Measurements from ENCODE around the gene SCN5A.

- no peak for TF ChIP-seq CTCF (IDR thresholded peaks at IDR 0.05)
- TF ChIP-seq POLR2AphosphoS5 (IDR thresholded peaks at IDR 0.05; ENCODE audit: low read depth, low read length) = no peak
- no peak for TF ChIP-seq REST (IDR thresholded peaks at IDR 0.05; ENCODE audit: insufficient read depth in 1 of 2, low read depth in 2 of 2, low read length in 1 of 2)
- no peak for TF ChIP-seq SIN3A (IDR thresholded peaks at IDR 0.05; ENCODE audit: borderline replicate concordance, insufficient read depth, low read depth, low read length)
- no peak for TF ChIP-seq TCF7L2 (IDR thresholded peaks at IDR 0.05; ENCODE audit: low read depth, low read length)
Measured at GRCh38 chr3:38684546-38684945, 35.1 kb upstream of the SCN5A start.

Data from Panc1 (cell line).